IMR-90 (cell line): ENCODE results near the gene ZSCAN5B. TPM values are rescaled to one million over a fixed set of nuclear protein-coding genes. Genes with fewer than 3 reads are reported as not detected.

Experiments used
- ATAC-seq: fragments of 200-7000 bp; cut with Tn5 transposase; 2 replicates; pipeline ENCODE4 v1.9.1; 2020; ENCODE audit warnings: low read depth, mild to moderate bottlenecking, moderate library complexity
- BruUV-seq: library from RNA; stranded (reverse); fragments of 400-500 nt; replicated peaks from 2 replicates; lab custom pipeline; 2021; lab: Mats Ljungman, UMichigan
- CTCF ChIA-PET: fragments of 300-600 bp; formaldehyde crosslinking; extraction: SDS; loops from one replicate; lab custom pipeline; 2021; ENCODE audit warnings: antibody characterized with exemption; lab: Yijun Ruan, JAX
- POLR2A ChIA-PET: fragments of 300-600 bp; sonication (Branson Sonifier 250); formaldehyde crosslinking; loops from one replicate; lab custom pipeline; 2022; ENCODE audit warnings: antibody characterized with exemption; ENCODE audit not compliant: unreplicated experiment; lab: Charles Lee
- DNase-seq: peaks from one replicate; pipeline ENCODE4 v3.0.0; 2013
- H2AFZ ChIP-seq: replicated peaks from 2 replicates; pipeline ENCODE3; 2013; ENCODE audit warnings: low read length, mild to moderate bottlenecking; ENCODE audit not compliant: poor library complexity
- H2AK5ac ChIP-seq: 2 replicates; pipeline ENCODE4 v1.6.1; 2013; ENCODE audit warnings: low read depth, low read length, inconsistent platforms
- H2AK9ac ChIP-seq: replicated peaks from 2 replicates; pipeline ENCODE3; 2013; ENCODE audit warnings: mild to moderate bottlenecking, low read depth, low read length, moderate library complexity; ENCODE audit not compliant: poor library complexity
- H2BK120ac ChIP-seq: 2 replicates; pipeline ENCODE4 v1.6.1; 2013; ENCODE audit warnings: low read depth, low read length, inconsistent platforms
- H2BK15ac ChIP-seq: 3 replicates; pipeline ENCODE4 v1.6.1; 2013; ENCODE audit warnings: low read depth, low read length, inconsistent platforms
- H2BK20ac ChIP-seq: 2 replicates; pipeline ENCODE4 v1.6.1; 2013; ENCODE audit warnings: low read depth, mild to moderate bottlenecking, inconsistent platforms, low read length, moderate library complexity
- H2BK5ac ChIP-seq: 2 replicates; pipeline ENCODE4 v1.6.1; 2013; ENCODE audit warnings: mild to moderate bottlenecking, low read depth, low read length, inconsistent platforms; ENCODE audit not compliant: poor library complexity, severe bottlenecking
- H3K14ac ChIP-seq: replicated peaks from 2 replicates; pipeline ENCODE4 v1.6.1; 2013; ENCODE audit warnings: low read depth, low read length, inconsistent platforms
- H3K18ac ChIP-seq: 2 replicates; pipeline ENCODE4 v1.6.1; 2013; ENCODE audit warnings: low read depth, low read length, control low read depth
- H3K23ac ChIP-seq: 2 replicates; pipeline ENCODE4 v1.6.1; 2013; ENCODE audit warnings: low read depth, low read length, inconsistent platforms
- H3K27ac ChIP-seq: 2 replicates; pipeline ENCODE4 v1.5.1; 2013; ENCODE audit warnings: mild to moderate bottlenecking, control low read depth, low read length; ENCODE audit not compliant: insufficient read depth
- H3K27me3 ChIP-seq: 2 replicates; pipeline ENCODE4 v1.6.1; 2013; ENCODE audit warnings: low read length; ENCODE audit not compliant: control insufficient read depth, insufficient read depth
- H3K36me3 ChIP-seq: 2 replicates; pipeline ENCODE4 v1.6.1; 2013; ENCODE audit warnings: low read length, mixed read lengths; ENCODE audit not compliant: control insufficient read depth, insufficient read depth
- H3K4ac ChIP-seq: 2 replicates; pipeline ENCODE4 v1.6.1; 2013; ENCODE audit warnings: low read depth, low read length, inconsistent platforms
- H3K4me1 ChIP-seq: 2 replicates; pipeline ENCODE4 v1.6.1; 2013; ENCODE audit warnings: low read length, mixed read lengths; ENCODE audit not compliant: control insufficient read depth, insufficient read depth
- H3K4me2 ChIP-seq: 2 replicates; pipeline ENCODE4 v1.6.1; 2013; ENCODE audit warnings: low read depth, mild to moderate bottlenecking, control low read depth, low read length, moderate library complexity
- H3K4me3 ChIP-seq: 2 replicates; pipeline ENCODE4 v1.5.1; 2013; ENCODE audit warnings: low read depth, mild to moderate bottlenecking, control low read depth, low read length, moderate library complexity; ENCODE audit not compliant: insufficient read depth
- H3K56ac ChIP-seq: 2 replicates; pipeline ENCODE4 v1.6.1; 2013; ENCODE audit warnings: low read length, inconsistent platforms; ENCODE audit not compliant: insufficient read depth; ENCODE audit errors: extremely low read depth
- H3K79me1 ChIP-seq, 2 experiments: 2 replicates each; pipeline ENCODE4 v1.6.1; 2013; ENCODE audit warnings: low read length in 2 of 2, inconsistent platforms in 1 of 2, low read depth in 1 of 2
- H3K9ac ChIP-seq: 2 replicates; pipeline ENCODE4 v1.6.1; 2013; ENCODE audit warnings: low read depth, low read length, control low read depth
- H3K9me1 ChIP-seq: 2 replicates; pipeline ENCODE4 v1.6.1; 2013; ENCODE audit warnings: low read length, inconsistent platforms; ENCODE audit not compliant: insufficient read depth
- H3K9me3 ChIP-seq: 2 replicates; pipeline ENCODE4 v1.6.1; 2013; ENCODE audit warnings: low read length; ENCODE audit not compliant: control insufficient read depth, insufficient read depth
- H4K20me1 ChIP-seq: 2 replicates; pipeline ENCODE4 v1.6.1; 2013; ENCODE audit warnings: low read length, inconsistent platforms; ENCODE audit not compliant: insufficient read depth
- H4K5ac ChIP-seq: 2 replicates; pipeline ENCODE4 v1.6.1; 2013; ENCODE audit warnings: mild to moderate bottlenecking, low read depth, low read length, control low read depth
- H4K8ac ChIP-seq, 2 experiments: 2 replicates each; pipeline ENCODE4 v1.6.1; 2013; ENCODE audit warnings: low read depth in 2 of 2, low read length in 2 of 2, control low read depth in 1 of 2, inconsistent platforms in 1 of 2
- H4K91ac ChIP-seq: 2 replicates; pipeline ENCODE4 v1.6.1; 2013; ENCODE audit warnings: low read depth, low read length, inconsistent platforms; ENCODE audit not compliant: insufficient read depth
- BHLHE40 ChIP-seq: fragments of 150-350 bp; IDR thresholded peaks from 2 replicates; pipeline ENCODE4 v1.6.1; 2016; ENCODE audit warnings: mild to moderate bottlenecking, low read depth, low read length
- FOS ChIP-seq: fragments of 150-350 bp; IDR thresholded peaks from 2 replicates; pipeline ENCODE4 v1.6.1; 2016; ENCODE audit warnings: low read depth, low read length
- MAZ ChIP-seq: IDR thresholded peaks from 2 replicates; pipeline ENCODE4 v1.6.1; 2012; ENCODE audit warnings: low read depth, mild to moderate bottlenecking, low read length, improper control_type of control experiment, moderate library complexity, borderline replicate concordance
- SMC3 ChIP-seq: fragments of 150-350 bp; IDR thresholded peaks from 2 replicates; pipeline ENCODE4 v1.6.1; 2016; ENCODE audit warnings: low read depth, mild to moderate bottlenecking, antibody characterized with exemption, low read length, moderate library complexity
- WGBS, 2 experiments: methylation state at CpG; one replicate each; pipeline versions ENCODE4 v1.1.5 to v1.1.7; 2013; ENCODE audit warnings: missing lambda C conversion rate in 2 of 2; ENCODE audit not compliant: insufficient read length in 1 of 2; ENCODE audit errors: extremely low coverage in 2 of 2; 5-methylcytosine and 5-hydroxymethylcytosine counted together
- dilution Hi-C: fragments of 300-500 bp; cut with HindIII; formaldehyde crosslinking; loops from one replicate; pipeline ENCODE4 v1.14.3; 2018; ENCODE audit warnings: low sequenced_read_pairs; ENCODE audit not compliant: unreplicated experiment
- in situ Hi-C: fragments of 300-500 bp; cut with MboI; formaldehyde crosslinking; loops from 3 replicates; pipeline ENCODE4 v1.14.3; 2019; ENCODE audit warnings: low sequenced_read_pairs, inconsistent platforms, mixed read lengths
- intact Hi-C: fragments of 100-400 bp; cut with micrococcal nuclease; formaldehyde crosslinking; loops from 2 replicates; pipeline ENCODE4 v1.10.0; 2022
- polyA plus RNA-seq, 3 experiments: library from polyadenylated mRNA; depleted of rRNA; stranded (reverse); fragments of >200 nt; gene quantifications; 2 replicates each; pipeline ENCODE4 v1.2.3, GENCODE V29; 2012; ENCODE audit warnings: low replicate concordance in 1 of 3
- total RNA-seq: library from RNA; depleted of rRNA; stranded (reverse); fragments of >200 nt; gene quantifications from 2 replicates; pipeline ENCODE4 v1.2.3, GENCODE V29; 2012

ZSCAN5B gene
- total and polyA plus RNA-seq, 2 of the 4 experiments (the other 2 are of a cell fraction) = not detected

GRCh38 chr19:56189785-56190184, 7.8 kb downstream of the ZSCAN5B start:
- Histone ChIP-seq H3K23ac (no peak overlapping the region), H3K18ac (no peak overlapping the region), H2AK9ac (no peak overlapping the region), H4K5ac (no peak overlapping the region), H3K9ac (no peak overlapping the region), H2BK120ac (no peak overlapping the region), H3K56ac (no peak overlapping the region), H3K9me1 (no peaks in the 10 kb centered on the region), H2AK5ac (no peak overlapping the region), H3K14ac (no peak overlapping the region), H2BK15ac (no peak overlapping the region), H3K4me1 (no peaks in the 10 kb centered on the region), H3K4me3 (no peak overlapping the region), H4K8ac (no peak overlapping the region), H3K27me3 (no peaks in the 10 kb centered on the region), H3K27ac (no peak overlapping the region), H3K4me2 (no peak overlapping the region), H4K91ac (no peak overlapping the region), H3K4ac (no peak overlapping the region), H2BK20ac (no peak overlapping the region), H3K79me1 (no peaks in the 10 kb centered on the region), H2AFZ (no peak overlapping the region), H3K9me3 (no peaks in the 10 kb centered on the region), H4K20me1 (no peaks in the 10 kb centered on the region), H2BK5ac (no peak overlapping the region), H3K36me3 (no peaks in the 10 kb centered on the region)
- ATAC-seq = no peak
- intact Hi-C loops (no loop called here), dilution Hi-C loops (no loop called here), in situ Hi-C loops (no loop called here)
- WGBS, 2 experiments = 64% methylated on average over 17 of the region's 17 CpGs; no CpG with 5 or more reads in 1 of the 2 experiments
- no peak for DNase-seq
- no TSS peak for BruUV-seq
- CTCF ChIA-PET = no interaction called here
- TF ChIP-seq MAZ (no peak), BHLHE40 (no peak), FOS (no peak), SMC3 (no peak)
- POLR2A ChIA-PET = no interaction called here
